ENCODE measurements around the gene USP10. TPM values are rescaled to one million over a fixed set of nuclear protein-coding genes. Genes with fewer than 3 reads are reported as not detected.
"Not testable (repeated sequence)": the region's sequence is repeated elsewhere in the genome, so short reads cannot be mapped to it uniquely, and the experiment has no call there.

Gene USP10
- total RNA-seq, 1 experiment from 2014 or later: 79.5 TPM

DNA sequence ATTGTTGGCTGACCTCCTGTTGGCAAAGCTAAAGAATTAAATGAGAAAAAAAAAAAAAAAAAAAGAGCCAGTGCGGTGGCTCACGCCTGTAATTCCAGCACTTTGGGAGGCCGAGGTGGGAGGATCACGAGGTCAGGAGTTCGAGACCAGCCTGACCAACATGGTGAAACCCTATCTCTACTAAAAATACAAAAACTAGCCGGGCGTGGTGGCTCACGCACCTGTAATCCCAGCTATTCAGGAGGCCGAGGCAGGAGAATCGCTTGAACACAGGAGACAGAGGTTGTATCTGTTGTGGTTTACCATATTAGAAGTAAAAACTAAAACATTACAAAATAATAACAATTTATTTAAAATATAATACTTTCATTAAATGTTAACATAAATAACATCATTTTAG is 5.9 kb upstream of the USP10 start:
- not testable (repeated sequence) for DNase-seq (ENCODE audit: low spot score)

DNA sequence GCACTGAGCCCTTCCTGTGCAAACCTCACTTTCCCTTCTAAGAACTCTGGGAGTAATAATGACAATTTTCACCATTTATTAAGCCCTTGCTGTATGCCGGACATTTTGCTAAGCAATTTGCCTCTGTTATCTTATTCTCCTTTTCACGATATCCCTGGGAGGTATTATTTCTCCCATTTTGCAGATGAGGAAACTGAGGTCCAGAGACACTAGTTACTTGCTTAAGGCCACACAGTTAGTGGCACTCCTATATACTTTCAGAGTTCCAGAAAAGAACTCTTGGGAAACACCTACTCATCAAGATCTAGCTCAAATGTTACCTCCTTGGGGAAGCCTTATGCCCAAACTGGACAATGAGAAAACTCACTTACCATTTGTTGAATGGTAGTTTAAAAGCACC is 4.8 kb upstream of the USP10 start:
- DNase-seq (ENCODE audit: low spot score): no peak

DNA sequence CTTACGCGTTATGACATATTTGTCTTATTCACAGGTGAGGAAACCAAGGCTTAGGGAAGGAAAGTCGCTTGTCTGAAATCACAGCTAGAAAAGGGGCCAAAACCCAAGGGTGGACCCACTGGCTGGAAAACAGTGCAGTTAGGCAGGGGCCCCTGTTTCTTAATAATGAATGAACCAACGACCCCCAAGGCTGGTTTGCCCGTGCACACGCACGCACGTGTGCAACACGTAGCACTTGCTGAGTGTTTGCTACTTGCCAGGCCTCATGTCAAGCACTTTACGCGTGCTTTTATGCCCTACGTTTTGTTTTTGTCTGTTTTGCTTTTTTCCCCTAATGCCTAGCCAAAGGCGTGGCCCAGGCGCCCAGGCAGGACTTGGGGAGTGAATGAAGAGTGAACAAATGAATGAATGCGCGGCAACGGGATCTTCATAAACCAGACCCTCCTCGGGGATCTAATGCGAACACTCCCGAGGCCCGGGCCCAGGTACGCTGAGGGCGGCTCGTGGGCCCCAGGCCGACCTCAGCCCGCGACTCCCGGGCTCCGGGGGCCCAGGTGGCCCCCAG is 571 bp upstream of the USP10 start:
- DNase-seq (ENCODE audit: low spot score): no peak

DNA sequence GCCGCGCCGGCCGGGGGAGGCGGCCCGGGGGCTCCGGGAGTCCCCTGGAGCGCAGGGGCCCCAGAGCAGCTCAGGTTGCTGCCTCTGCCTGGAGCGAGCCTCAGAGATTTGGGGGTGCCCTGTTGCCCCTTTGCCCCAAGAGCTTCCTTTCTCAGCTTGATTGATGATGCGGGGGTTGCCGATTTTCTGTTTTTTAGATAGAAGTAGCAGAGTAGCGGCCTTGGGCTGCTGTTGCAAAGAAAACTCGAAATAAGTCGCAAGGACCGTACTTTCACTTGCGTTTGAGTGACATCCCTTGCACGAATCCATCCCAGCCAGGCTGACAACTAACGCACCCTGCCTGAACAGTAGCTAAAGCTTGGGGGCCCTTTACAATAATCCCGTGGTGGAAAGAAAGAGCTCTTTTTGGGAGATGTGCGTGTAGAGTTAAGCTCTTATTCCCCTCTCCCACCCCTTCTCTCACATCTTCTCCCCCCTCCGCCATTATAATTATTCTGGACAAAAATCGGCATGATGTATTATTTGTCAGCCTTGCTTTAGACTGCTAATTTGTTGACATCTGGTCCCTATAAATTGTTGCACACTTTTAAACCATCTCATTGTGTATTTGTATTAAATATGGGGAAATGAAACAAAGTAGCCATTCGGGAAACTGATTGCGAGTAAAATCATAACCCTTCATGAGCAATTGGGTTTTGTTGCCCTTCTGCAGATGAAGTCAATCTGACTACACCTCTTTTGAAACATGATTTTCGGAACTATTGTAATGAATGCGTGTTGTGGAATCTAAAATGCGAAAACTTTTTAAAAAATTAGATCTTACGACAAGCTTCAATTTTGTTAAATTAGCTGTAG is 873 bp downstream of the USP10 start:
- DNase-seq (ENCODE audit: low spot score): no peak

DNA sequence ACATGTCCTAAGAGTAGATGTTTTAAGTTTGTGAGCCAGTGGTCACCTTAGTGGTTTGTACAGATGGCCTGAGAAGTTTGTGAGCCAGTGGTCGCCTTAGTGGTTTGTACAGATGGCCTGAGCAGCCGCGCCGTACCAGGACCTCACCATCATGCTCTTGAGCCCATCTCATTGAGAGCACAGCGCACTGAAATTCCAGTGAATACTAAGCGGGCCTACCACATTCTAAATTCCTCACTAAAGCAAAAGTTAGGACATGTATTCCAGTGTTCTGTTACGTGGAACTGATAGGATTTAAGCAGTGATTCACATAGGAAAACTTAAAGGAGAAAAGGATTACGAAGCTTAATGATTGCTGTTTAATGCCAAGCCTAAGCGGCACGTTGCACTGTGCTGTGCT is 3.9 kb downstream of the USP10 start:
- DNase-seq (ENCODE audit: low spot score): no peak

DNA sequence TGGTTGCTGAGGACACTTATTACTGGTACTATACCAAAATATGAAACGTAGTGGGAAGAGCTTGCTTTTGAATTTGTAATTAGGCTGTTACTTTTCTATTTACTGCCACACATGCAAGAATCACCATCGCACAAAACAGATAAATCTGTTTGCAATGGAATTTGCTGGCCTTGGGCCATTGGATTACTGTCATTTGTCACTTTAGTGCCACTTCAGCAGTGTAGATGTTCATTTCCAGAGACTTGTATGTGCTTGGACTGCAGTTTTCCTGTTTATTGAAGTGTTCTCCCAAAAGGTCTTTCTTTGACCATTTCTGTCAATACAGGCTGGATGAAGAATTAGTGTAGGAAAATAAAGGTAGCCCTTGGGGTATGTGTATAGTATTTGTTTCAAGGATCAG is 4.5 kb downstream of the USP10 start:
- DNase-seq (ENCODE audit: low spot score): no peak

GRCh38 chr16:84706856-84707255 is 7.1 kb downstream of the USP10 start:
- no peak for DNase-seq (ENCODE audit: low spot score)

DNA sequence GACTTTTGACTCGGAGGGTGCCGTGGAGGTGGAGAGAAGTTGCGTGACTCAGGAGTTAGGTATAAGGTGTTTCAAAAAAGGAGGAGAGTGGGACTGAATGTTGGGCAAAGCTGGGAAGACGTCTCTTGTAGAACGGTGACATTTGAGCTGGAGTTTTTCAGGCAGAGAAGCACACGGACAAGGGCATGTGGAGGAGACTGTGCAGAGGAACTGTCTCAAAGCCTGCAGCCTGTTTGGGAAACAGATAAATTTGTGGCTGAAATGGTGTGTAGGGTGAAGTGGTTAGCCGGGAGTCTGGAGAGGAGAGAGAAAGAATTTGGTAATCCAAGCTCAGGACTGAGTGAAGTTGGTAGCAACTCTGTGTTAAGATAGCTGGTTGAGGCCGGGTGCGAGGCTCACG is 9.8 kb downstream of the USP10 start:
- no peak for DNase-seq (ENCODE audit: low spot score)

- no peak for DNase-seq (ENCODE audit: low spot score)
Observed at GRCh38 chr16:84710686-84711085, 10.9 kb downstream of the USP10 start.

GRCh38 chr16:84712138-84712671 is 12.4 kb downstream of the USP10 start:
- DNase-seq (ENCODE audit: low spot score): no peak

GRCh38 chr16:84712801-84713775 is 13.3 kb downstream of the USP10 start:
- DNase-seq (ENCODE audit: low spot score): no peak

DNA sequence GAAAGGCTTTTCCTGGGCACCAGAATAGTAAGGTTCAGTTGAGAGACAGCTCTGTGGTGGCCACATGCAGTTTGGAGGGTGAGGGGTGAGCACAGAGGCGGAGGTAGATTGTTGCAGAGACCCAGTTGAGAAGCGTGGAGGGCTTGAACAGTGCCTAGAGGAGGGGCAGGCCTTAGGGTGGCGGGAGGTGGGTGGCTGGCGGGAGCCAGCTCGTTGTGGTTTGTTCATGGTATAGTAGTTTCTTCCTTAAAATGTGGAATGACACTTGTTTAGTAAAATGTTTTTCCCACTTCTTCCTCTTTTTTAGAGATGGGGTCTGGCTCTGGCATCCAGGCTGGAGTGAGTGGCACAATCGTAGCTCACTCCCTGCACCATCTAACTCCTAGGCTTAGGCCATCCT is 14.2 kb downstream of the USP10 start:
- DNase-seq (ENCODE audit: low spot score): no peak

- DNase-seq (ENCODE audit: low spot score): no peak
Observed at GRCh38 chr16:84715424-84715823, 15.6 kb downstream of the USP10 start.

DNA sequence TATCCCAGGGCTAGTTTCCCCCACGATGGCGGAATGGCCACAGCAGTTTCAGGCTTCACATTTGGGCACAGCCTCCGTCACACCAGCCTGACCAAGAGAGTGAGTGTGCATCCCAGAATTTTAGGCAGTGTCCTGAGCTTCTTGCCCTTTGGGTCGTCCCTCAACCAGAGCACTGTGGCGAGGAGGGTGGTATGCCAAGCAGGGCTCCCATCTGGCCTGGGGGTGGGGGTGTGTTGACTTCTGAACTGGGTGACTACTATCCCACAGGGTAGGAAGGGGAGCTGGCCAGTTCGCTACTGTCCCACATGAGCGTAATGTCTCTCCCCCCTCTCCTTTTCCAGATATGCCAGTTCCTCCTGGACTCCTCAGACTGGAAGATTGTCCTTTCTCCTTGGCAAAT is 16.1 kb downstream of the USP10 start:
- DNase-seq (ENCODE audit: low spot score): no peak

- no peak for DNase-seq (ENCODE audit: low spot score)
Observed at GRCh38 chr16:84716740-84717139, 16.9 kb downstream of the USP10 start.

GRCh38 chr16:84717484-84717883 is 17.7 kb downstream of the USP10 start:
- no peak for DNase-seq (ENCODE audit: low spot score)

DNA sequence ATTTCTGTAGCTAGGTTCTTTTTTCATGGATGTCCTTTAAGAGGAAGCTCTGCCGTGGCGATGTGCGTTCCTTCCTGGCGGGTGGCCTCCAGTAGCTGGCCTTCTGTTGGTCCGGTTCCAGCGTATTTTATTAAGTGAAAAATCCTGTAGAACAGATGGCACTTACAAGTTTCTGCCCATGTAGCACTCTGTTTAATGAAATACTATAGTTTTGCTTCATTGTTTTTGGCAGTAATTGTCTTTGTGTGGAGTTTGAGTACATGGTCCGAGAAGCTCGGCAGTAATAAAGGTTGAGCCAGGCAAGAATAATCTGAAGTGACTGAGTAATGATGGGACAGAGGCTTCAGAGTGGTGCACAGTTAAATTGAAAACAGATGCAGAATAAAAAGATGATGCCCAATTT is 20.4 kb downstream of the USP10 start:
- DNase-seq (ENCODE audit: low spot score): no peak

DNA sequence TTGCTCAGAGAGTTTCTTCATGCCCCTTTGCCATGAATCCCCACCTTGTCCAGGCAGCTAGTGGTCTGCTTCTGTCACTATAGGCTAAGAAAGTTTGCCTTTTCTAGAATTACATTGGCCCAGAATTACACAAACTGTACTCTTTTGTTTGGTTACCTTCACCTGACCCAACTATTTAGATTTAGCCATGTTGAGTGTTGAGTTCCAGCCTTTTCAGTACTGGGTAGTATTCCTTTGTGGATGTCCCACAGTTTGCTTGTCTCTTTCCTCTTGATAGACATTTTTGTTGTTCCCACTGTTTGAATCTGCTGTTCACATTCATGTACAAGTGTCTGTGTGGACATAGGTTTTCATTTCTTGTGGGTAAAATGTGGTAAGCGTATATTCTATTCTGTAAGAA is 22.3 kb downstream of the USP10 start:
- no peak for DNase-seq (ENCODE audit: low spot score)

GRCh38 chr16:84723906-84724305 is 24.1 kb downstream of the USP10 start:
- no peak for DNase-seq (ENCODE audit: low spot score)

GRCh38 chr16:84724606-84725309 is 25.0 kb downstream of the USP10 start:
- DNase-seq (ENCODE audit: low spot score): no peak

- DNase-seq (ENCODE audit: low spot score): no peak
Observed at GRCh38 chr16:84725481-84726078, 25.8 kb downstream of the USP10 start.

Data from H4 (cell line).